Posterior vena cava (tissue), 2 donors: ENCODE results near the gene CPA2. TPM values are rescaled to one million over a fixed set of nuclear protein-coding genes. Genes with fewer than 3 reads are reported as not detected.

Experiments
- DNase-seq: peaks from one replicate; pipeline ENCODE4 v3.0.0-alpha.2; 2020; ENCODE audit warnings: low spot score
- intact Hi-C, 2 donors: fragments of 100-400 bp; cut with DNase I; formaldehyde crosslinking; loops; one replicate each; pipeline versions ENCODE4 v1.14.1 to v1.14.2; 2022 to 2023
- total RNA-seq, 2 donors: library from RNA; stranded (reverse); fragmentation: NEBNext Ultra II Directional; extraction: Animal tissue kit (Norgen Biotek cat#: 25700); gene quantifications; one replicate each; pipeline ENCODE4 v1.2.1, GENCODE V29; 2021
- donor health status: DM: yes; HTN: yes; CAD: no.
- donor health status: DM: yes; HTN: yes; CAD: no.

Gene CPA2
- total RNA-seq, 2 donors from 2014 or later: 0.67 TPM; not detected in 1

DNA sequence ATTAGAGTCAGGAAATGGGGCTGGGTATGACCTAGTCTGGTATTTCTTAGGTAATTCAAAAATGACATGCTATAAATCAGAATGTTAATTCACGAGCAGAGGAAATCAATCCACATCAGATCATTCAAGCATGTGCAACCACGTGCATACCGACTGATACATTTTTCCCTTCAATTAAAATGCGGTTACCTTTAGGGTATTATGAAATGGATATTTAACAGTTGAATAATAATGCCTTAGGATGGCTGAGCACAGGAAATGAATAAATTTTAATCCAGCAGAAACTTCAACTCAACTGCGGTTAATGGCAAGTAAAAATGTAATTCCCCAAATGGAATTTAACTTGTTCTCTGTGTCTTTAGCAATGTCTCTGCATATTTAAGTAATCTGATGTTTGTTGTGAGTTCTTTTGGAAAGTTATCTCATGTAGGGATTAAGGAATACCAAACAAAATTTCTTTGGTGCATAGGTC lies 9.2 kb downstream of the CPA2 start:
- no peak for DNase-seq
- intact Hi-C loops: loop anchor here in 1 of 2 donors (10.0 kb wide), 1 partner anchor 219 kb away; the partner anchor contains the start of gene MEST

DNA sequence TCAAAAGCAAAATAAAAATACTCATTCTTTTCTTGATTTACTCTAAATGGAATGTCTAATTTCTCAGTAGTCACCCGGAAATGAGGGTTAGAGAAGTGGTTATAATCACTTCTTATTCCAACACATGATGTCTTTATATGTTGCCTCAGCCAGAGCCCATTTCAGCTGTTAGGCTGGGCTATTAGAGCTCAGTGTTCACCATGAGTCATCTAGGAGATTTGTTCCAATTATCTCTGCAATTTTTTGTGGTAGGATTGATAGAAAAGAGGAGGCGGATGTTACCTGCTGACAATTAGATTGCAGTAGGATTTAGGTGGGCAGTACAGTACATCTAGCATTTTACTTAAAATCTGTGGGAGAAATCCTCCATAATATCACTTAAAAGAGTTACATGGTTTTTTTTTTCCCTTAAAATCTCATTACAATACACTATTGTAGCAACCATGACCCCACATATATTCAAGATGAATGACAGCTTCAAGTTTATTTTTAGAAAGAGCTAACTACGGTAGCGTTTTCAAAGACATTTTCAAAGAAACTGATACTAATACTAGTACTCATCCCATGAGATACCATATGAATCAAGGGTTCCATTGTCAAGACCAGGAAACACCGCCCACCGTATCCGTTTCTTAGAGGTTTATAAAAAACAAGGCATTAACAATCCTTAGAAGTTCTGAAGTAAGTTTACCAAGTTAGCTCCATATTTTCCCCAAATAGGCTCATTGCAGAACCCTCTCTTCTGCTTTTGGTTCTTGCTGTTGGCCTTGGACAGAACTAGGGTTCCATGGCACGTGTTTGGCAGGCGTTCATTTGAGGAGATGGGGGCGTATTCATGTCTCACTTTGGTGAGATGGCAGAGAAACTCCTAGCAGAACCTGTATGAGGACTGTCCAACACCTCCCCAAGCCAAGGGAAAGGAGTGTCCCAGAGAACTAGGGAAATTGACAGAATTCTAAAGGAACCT lies 10.4 kb downstream of the CPA2 start:
- DNase-seq: no peak
- intact Hi-C loops: loop anchor here in 1 of 2 donors (10.0 kb wide), 1 partner anchor 218 kb away; the partner anchor contains the start of gene MEST

GRCh38 chr7:130277763-130278643 lies 11.3 kb downstream of the CPA2 start:
- intact Hi-C loops: loop anchor here in 1 of 2 donors (10.0 kb wide), 1 partner anchor 217 kb away; the partner anchor contains the start of gene MEST
- DNase-seq: no peak

- intact Hi-C loops: loop anchor here in 1 of 2 donors (10.0 kb wide), 1 partner anchor 216 kb away; the partner anchor contains the start of gene MEST
Observed at GRCh38 chr7:130278860-130279259, 12.2 kb downstream of the CPA2 start.

GRCh38 chr7:130279286-130279685 lies 12.6 kb downstream of the CPA2 start:
- no peak for DNase-seq
- intact Hi-C loops: loop anchor here in 1 of 2 donors (10.0 kb wide), 1 partner anchor 216 kb away; the partner anchor contains the start of gene MEST

More at GRCh38 chr7:130278860-130279259, 12.2 kb downstream of the CPA2 start:
- DNase-seq: no peak

GRCh38 chr7:130279906-130280305 lies 13.2 kb downstream of the CPA2 start:
- intact Hi-C loops: loop anchor here (5.0 to 10.0 kb wide), 2 partner anchors 72 to 215 kb away; partner anchors contain the start of gene MEST (in 1 of the 2)
- DNase-seq: no peak

GRCh38 chr7:130281260-130281659 lies 14.6 kb downstream of the CPA2 start:
- intact Hi-C loops: loop anchor here in 1 of 2 donors (5.0 kb wide), 1 partner anchor 71 kb away; no protein-coding TSS in a partner anchor
- no peak for DNase-seq

GRCh38 chr7:130286881-130287280 lies 20.2 kb downstream of the CPA2 start:
- DNase-seq: no peak
- intact Hi-C loops: no loop called here

GRCh38 chr7:130288168-130288567 lies 21.5 kb downstream of the CPA2 start:
- intact Hi-C loops: no loop called here
- DNase-seq: no peak

GRCh38 chr7:130288829-130289228 lies 22.2 kb downstream of the CPA2 start:
- intact Hi-C loops: no loop called here

GRCh38 chr7:130289478-130289877 lies 22.8 kb downstream of the CPA2 start:
- DNase-seq: no peak
- intact Hi-C loops: no loop called here

More at GRCh38 chr7:130288829-130289228, 22.2 kb downstream of the CPA2 start:
- DNase-seq: no peak

- intact Hi-C loops: no loop called here
- DNase-seq: no peak
Observed at GRCh38 chr7:130290745-130291144, 24.1 kb downstream of the CPA2 start.

- no peak for DNase-seq
- intact Hi-C loops: no loop called here
Observed at GRCh38 chr7:130292682-130293257, 26.1 kb downstream of the CPA2 start, which contains the start of gene CPA4. Gene CPA4, plus strand, starts transcription at chr7:130293161. Its CDS starts 20 bp downstream, at chr7:130293181.

DNA sequence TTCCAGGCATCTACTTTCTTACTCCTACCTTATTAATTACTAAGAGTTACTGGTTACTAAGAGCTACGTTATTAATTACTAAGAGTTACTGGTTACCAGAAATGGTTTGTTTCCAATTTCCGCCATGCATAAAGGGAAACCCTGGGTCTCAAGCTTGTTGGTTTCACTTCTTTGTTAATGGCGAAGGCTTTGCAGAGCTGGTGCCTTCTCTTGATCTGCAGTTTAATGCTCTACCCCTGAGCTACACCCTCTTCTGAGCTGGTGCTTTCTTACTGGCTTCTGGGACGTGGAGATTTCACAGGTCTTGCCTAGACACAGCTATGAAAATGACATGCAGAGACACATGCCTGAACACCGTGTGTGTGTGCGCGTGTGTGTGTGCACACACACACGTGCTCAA lies 26.9 kb downstream of the CPA2 start:
- no peak for DNase-seq
- intact Hi-C loops: no loop called here

- intact Hi-C loops: no loop called here
- no peak for DNase-seq
Observed at GRCh38 chr7:130294314-130294713, 27.7 kb downstream of the CPA2 start.

DNA sequence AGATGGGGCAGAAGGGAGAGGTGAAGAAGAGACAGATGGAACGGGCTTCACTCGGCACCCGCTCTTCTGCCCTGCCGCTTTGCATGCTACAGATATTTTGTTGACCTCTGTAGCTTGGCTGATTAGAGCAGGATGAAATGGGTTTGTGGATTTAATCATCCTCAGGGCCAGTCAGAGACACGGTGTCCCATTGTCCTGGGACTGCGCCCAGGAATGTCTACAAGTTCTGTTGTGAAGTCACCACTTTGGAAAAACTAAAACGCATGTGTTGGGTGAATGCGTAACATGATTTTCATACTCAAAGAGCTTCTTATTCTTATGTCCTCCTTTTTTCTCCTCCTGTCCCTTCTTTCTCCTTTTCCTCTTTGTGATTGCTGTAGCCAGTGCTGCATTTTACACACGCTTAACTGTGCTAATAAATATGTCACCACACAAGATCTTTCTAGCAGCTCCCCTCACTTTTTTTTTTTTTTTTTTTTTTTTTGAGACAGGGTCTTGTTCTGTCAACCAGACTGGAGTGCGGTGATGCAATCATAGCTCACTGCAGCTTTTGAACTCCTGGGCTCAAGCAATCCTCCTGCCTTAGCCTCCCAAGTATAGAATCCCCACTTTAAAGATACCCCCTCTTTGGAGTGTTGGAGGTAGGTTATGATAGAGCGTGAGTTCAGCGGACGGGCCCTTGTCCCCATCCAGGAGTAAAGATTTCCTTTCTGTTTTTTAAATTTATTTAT lies 29.7 kb downstream of the CPA2 start:
- DNase-seq: no peak
- intact Hi-C loops: no loop called here

DNA sequence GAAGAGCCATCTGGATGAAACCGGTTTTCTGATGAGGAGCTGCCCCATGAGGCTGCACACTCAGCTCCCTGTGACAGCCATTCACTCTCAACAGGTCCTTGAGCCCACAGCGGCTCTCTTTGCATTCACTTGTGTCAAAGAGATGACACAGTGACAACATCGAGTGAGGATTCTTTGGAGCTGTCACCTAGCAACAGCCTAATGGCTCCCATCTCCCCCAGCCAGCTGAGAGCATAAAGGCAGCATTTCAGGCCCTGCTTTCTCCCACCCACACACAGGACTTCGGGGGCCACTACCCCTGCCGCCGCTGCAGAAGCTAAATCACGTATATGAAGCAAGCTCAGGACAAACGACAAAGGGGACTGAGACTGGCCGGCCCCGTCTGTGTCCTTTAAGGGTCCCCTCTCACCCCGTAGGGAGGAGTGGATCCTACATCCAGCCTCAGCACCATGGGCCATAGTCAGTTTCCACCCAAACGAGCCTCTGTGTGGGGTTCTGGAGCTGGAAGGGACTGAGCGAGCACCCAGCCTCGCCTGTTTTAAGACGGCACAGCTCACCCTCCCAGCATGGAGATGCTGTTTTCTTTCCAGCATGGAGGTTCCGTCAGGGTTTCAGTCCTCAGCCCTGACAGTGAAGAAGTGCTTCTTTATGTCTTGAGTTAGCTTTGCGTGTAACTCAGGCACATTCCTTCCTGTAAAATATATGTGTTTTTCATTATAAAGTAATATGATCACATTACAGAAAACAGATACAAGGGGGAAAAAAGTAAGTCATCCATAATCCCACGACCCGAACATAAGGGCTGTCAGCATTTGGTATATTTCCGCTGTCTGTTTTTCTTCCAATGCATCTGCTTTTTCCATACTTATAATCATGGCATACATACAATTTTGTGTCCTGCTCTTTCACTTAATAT lies 31.2 kb downstream of the CPA2 start:
- DNase-seq: no peak

More for the DNA sequence above, 31.2 kb downstream of the CPA2 start:
- intact Hi-C loops: no loop called here
